ENCODE measurements around the gene RSU1.

Gene RSU1

DNA sequence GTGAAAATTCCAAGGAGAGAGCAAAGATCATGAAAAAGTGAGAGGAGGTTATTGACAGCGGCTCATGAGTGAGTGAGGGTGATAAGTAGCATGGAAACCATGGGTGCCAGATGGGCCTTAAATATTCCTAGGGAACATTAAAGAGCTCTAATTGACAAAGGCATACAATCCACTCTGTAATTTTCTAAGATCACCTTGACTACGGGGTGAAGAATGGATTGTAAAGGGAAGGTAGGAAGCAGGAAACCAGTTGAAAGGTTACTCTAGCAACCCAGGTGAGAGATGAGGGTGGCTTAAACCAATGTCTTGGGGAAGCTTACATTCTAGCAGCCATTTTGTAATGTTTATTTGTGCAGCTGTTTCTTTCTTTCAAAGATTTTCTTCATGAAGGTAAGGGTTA, 75.7 kb downstream of the RSU1 start:
- DNase-seq (ENCODE audit: low read depth): no peak

GRCh38 chr10:16737420-16737819, 79.8 kb downstream of the RSU1 start:
- no peak for DNase-seq (ENCODE audit: low read depth)

- no peak for DNase-seq (ENCODE audit: low read depth)
These were observed 81.6 kb downstream of the RSU1 start for GRCh38 chr10:16735671-16736070.

- no peak for DNase-seq (ENCODE audit: low read depth)
These were observed 84.8 kb downstream of the RSU1 start for GRCh38 chr10:16732376-16732775.

- no peak for DNase-seq (ENCODE audit: low read depth)
These were observed 89.0 kb downstream of the RSU1 start for GRCh38 chr10:16728266-16728665.

- DNase-seq (ENCODE audit: low read depth): no peak
These were observed 89.6 kb downstream of the RSU1 start for GRCh38 chr10:16727666-16728065.

GRCh38 chr10:16724509-16724908, 92.7 kb downstream of the RSU1 start:
- DNase-seq (ENCODE audit: low read depth): no peak

DNA sequence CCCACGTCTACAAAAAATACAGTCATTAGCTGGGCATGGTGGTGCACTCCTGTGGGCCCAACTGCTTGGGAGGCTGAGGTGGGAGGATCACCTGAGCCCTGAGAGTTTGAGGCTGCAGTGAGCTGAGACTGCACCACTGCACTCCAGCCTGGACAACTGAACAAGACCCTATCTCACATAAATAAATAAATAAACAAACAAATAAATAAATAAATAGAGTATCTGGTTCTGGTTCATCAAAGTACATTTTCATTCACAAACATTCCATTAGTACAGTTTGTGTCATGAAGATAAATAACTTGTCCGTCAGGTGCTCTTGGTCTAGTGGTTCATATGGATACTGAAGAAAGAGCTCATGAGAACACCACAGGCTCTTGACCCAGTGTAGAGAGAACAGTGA, 96.4 kb downstream of the RSU1 start:
- DNase-seq (ENCODE audit: low read depth): no peak

- DNase-seq (ENCODE audit: low read depth): no peak
These were observed 99.4 kb downstream of the RSU1 start for GRCh38 chr10:16717622-16718395.

GRCh38 chr10:16716051-16716450, 101.2 kb downstream of the RSU1 start:
- DNase-seq (ENCODE audit: low read depth): no peak

- DNase-seq (ENCODE audit: low read depth): no peak
These were observed 103.9 kb downstream of the RSU1 start for GRCh38 chr10:16713290-16713689.

DNA sequence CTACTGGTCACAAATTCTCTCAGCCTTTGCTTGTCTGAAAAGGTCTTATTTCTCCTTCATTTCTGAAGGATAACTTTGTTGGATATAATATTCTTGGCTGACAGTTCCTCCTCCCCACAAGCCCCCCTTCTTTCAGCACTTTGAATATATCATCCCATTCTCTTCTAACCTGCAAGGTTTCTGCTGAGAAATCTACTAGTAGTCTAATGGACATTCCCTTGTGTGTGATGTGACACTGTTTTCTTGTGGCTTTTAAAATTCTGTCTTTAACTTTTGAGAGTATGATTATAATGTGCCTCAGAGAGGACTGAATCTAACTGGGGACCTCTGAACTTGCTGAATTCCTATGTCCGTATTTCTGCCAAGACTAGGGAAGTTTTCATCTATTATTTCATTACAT, 104.3 kb downstream of the RSU1 start:
- no peak for DNase-seq (ENCODE audit: low read depth)

- DNase-seq (ENCODE audit: low read depth): no peak
These were observed 116.9 kb downstream of the RSU1 start for GRCh38 chr10:16700331-16700730.

DNA sequence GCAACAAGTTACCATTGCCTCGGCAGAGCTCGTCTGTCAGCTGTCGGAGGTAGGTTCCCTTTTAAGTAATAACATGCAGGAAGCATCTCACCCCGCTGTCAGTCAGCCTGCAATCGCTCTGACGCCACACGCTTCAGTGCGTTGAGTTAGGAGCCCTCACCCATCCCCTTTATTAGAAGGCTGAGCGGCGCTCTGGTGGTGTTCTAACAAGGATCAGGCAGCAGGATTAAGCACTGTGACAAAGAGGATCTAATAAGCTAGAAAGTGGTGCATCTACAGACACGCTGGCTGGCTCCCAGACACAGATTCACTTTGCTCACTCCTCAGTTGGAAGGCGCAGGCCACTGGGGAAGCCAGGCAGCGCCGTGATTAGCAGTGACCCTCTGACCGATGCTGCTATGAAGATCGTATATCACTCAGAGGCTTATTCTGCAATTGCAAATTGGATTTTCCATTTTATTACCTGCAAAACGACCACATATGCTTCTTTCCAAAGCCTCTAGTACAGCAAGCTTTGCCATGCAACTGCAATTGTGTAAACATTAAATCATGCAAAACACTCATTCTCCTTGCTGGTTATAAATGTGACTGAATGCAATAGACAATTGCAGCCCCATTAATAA, 117.7 kb downstream of the RSU1 start:
- DNase-seq (ENCODE audit: low read depth): no peak

GRCh38 chr10:16698461-16698860, 118.8 kb downstream of the RSU1 start:
- DNase-seq (ENCODE audit: low read depth): no peak

GRCh38 chr10:16690417-16690816, 126.8 kb downstream of the RSU1 start:
- no peak for DNase-seq (ENCODE audit: low read depth)

DNA sequence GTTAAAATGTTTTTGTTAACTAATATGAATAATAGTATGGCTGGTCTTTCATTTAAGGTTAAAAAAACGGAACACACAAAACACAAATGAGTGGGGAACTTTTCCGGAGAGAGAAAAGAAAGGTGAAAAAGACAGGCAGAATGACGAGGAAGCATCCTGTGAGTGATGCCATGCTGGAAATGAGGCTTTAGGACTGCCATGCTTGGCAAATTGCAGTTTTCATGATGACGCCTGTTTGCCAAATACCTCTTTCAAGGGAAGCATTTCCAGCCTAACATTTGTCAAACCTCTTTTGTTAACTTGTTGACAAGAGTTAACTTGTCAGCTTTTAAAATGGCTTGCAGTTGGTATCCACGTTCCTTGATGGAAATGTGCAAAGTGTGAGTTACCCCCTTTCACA, 127.5 kb downstream of the RSU1 start:
- no peak for DNase-seq (ENCODE audit: low read depth)

DNA sequence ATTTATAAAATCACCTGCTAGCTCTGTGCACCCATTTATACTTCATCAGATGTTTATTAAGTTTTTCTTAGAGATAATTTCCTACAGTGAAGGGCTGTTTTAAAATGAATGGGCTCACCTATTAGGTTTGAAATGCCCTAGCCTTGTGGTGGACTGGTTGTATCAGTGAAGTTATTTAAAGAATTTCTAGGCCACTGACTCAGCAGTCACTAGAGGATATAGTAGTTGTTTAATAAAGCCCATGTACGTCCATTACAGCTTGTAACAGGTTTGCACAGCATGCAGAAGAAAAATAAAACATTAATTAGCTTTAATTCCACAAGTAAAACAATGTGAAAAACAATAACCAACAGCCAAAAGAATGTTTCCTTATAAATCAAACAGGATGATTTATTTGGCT, 128.0 kb downstream of the RSU1 start:
- no peak for DNase-seq (ENCODE audit: low read depth)

DNA sequence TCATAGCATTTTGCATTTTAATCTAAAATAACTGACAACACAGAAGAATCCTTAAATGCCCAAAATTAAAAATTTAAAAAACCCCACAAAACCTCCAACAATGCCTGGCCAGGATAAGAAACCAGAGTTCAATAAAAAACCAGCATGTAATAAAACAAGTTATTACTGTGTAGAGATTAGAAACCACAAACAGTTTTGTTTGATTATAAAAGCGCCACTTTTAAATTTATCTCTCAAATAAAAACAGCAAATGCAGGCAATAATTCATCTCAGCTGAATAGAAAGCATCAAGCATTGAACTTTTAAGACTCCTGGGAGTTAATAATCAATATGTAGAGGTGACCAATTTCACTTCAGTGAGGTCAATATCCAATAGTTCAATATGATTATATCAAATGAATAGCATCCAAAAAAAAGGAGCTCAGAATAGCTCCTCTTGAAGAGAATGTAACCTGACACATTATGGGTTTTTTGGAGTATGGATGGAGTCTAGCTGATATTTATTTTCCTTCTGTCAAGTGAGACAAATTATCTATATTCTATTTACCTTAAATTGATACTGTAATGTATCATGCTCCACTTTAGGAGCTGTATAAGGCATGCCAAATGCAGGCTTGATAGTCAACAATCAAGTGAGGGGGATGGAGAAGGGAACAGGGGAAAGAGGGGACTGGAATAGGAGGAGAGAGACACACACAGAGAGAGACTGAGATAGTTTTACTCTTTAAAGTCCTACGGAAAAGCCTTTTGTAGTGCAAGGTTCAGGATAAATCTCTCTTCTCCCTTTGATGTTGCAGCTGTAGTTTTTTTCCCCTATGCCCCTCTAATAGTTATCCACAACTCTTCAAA, 130.9 kb downstream of the RSU1 start:
- no peak for DNase-seq (ENCODE audit: low read depth)

DNA sequence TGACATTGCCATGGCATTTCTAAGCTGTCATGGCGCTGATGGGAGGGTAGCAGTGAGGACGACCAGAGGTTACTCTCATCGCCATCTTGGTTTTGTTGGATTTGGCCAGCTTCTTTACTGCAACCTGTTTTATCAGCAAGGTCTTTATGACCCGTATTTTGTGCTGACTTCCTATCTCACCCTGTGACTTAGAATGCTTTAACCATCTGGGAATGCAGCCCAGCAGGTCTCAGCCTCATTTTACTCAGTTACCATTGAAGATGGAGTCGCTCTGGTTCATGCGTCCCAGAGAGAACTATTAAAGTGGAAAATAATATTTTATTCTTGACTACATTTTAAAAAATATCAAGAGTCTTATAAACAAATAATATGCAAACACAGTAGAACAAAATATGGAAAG, 131.7 kb downstream of the RSU1 start:
- no peak for DNase-seq (ENCODE audit: low read depth)

DNA sequence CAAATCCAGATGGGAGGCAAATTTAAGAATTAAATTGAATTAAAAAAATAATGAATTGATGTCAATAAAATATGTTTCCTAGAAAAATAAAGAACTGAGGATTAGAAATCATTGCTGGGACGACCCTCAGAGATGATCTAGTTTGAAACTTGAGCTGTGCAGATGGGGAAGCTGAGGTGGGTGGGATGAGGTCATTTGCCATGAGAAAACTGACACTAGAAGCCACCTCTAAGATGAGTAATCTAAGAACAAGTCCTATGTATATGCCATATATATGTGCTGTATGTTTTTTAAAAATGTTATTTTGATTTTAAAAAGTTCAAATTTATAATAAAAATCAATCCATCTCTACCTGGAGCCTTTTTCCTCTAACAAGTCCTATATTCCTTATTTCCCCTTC, 135.7 kb downstream of the RSU1 start:
- DNase-seq (ENCODE audit: low read depth): no peak

GRCh38 chr10:16679511-16679910, 137.7 kb downstream of the RSU1 start:
- no peak for DNase-seq (ENCODE audit: low read depth)

DNA sequence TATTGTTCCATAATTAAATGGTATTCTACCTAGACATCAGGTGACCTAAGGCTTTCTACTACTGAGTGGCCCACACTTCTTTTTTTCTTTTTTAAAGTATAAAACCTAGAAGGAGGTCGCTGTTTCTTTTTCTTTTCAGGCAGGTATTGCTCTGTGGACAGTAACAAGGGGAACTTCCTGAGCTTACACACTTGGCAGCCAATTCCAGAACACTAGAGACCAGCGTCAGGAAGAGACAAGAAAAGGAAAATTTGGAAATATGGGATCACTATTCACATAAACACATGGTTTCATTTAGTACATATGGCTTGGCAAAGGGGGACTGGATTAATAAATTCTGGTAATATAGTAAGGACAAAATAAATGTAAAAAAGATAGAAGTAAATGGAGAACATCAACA, 141.9 kb downstream of the RSU1 start:
- DNase-seq (ENCODE audit: low read depth): no peak
